Measurements from ENCODE around the gene RIMS1. TPM values are rescaled to one million over a fixed set of nuclear protein-coding genes. Genes with fewer than 3 reads are reported as not detected.
A peak's percentile ranks its signal among the peaks of the same experiment; 100 is the strongest.

Gene RIMS1
- total and polyA plus RNA-seq, 9 of the 15 experiments (the other 6 are each of a cell fraction or from before 2014, with no cell fraction given), result not detected

DNA sequence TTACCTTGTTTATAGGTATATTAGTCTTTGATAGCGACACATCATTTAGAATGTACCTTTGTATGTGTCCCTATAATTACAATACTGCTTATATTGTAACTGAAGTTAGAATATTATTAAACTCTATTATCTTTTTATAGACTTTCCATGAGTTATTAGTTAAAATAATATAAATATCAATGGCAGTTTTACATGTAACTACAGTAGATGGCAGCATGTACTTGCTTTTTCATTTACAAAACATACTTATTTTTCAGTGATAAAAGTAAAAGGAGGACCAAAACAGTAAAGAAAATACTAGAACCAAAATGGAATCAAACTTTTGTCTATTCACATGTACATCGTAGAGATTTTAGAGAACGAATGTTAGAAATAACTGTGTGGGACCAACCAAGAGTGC, 364.3 kb downstream of the RIMS1 start:
- H3K4me2 ChIP-seq (ENCODE audit: insufficient read depth, low read length), result no peak overlapping the region
- no TSS peak for BruUV-seq (replicated peaks)
- ATAC-seq (no peak), FAIRE-seq (no peak), DNase-seq (ENCODE audit: extremely low read depth in 1 of 4, low spot score in 3 of 4) (no peak)
- no peaks in the 10 kb centered on the region for H3K27me3 ChIP-seq (ENCODE audit: control insufficient read depth in 2 of 2, insufficient read depth in 2 of 2, low read length in 2 of 2)
- 0% methylated on average over 3 of the region's 3 CpGs for WGBS (ENCODE audit: insufficient coverage, low coverage, missing lambda C conversion rate)
- no peaks in the 10 kb centered on the region for H3K4me1 ChIP-seq (replicated peaks in 1 of 2; ENCODE audit: control insufficient read depth in 2 of 2, insufficient read depth in 2 of 2, low read length in 2 of 2)
- H3K27ac ChIP-seq (ENCODE audit: extremely low read depth, low read depth, low read length), result no peak overlapping the region
- H2AFZ ChIP-seq (ENCODE audit: low read depth, low read length), result no peak overlapping the region
- no peaks in the 10 kb centered on the region; the same call in 1 of the 2 replicates for H3K9me3 ChIP-seq (replicated peaks; ENCODE audit: control insufficient read depth, insufficient read depth, low read depth, low read length)
- H3K9ac ChIP-seq (ENCODE audit: insufficient read depth in 1 of 2, low read depth in 2 of 2, low read length in 2 of 2), result no peak overlapping the region
- in situ Hi-C loops (cut with MboI) (no loop called here), intact Hi-C loops (cut with micrococcal nuclease) (no loop called here)
- H3K36me3 ChIP-seq (ENCODE audit: control insufficient read depth, insufficient read depth, low read length), result no peaks in the 10 kb centered on the region
- H3K4me3 ChIP-seq, result no peak overlapping the region
- no peaks in the 10 kb centered on the region for H3K9me1 ChIP-seq (ENCODE audit: control insufficient read depth, insufficient read depth, low read length)
- no peaks in the 10 kb centered on the region for H4K20me1 ChIP-seq (replicated peaks; ENCODE audit: control insufficient read depth, insufficient read depth, low read length)
- ChIA-PET POLR2A (no interaction called here), CTCF (ENCODE audit: low intra/inter-chr PET ratio) (no interaction called here)
- H3K79me2 ChIP-seq (ENCODE audit: control insufficient read depth, insufficient read depth, low read length), result no peaks in the 10 kb centered on the region
- TF ChIP-seq RAD21 (CRISPR knock-in tag; conservative IDR thresholded peaks at IDR 0.05 in 1 of 2, IDR thresholded peaks at IDR 0.05 in 1 of 2) (peak in 1 of 2 experiments; percentile 26; a peak in 2 of 4 replicates), HNRNPK (IDR thresholded peaks at IDR 0.05; ENCODE audit: low read depth, low read length, poor library complexity, severe bottlenecking) (no peak), NFE2 (IDR thresholded peaks at IDR 0.05; ENCODE audit: low read depth) (no peak), STAT5B (CRISPR knock-in tag; IDR thresholded peaks at IDR 0.05) (no peak), PURB (CRISPR knock-in tag; IDR thresholded peaks at IDR 0.05; ENCODE audit: low read depth) (no peak), SRSF9 (IDR thresholded peaks at IDR 0.05; ENCODE audit: borderline replicate concordance, low read depth, low read length) (no peak)

GRCh38 chr6:72260489-72260888, 374.1 kb downstream of the RIMS1 start:
- ChIA-PET POLR2A (no interaction called here), CTCF (ENCODE audit: low intra/inter-chr PET ratio) (no interaction called here)
- no peaks in the 10 kb centered on the region for H3K27me3 ChIP-seq (ENCODE audit: control insufficient read depth in 2 of 2, insufficient read depth in 2 of 2, low read length in 2 of 2)
- no peaks in the 10 kb centered on the region for H3K9me3 ChIP-seq (replicated peaks; ENCODE audit: control insufficient read depth, insufficient read depth, low read depth, low read length)
- no peak overlapping the region for H2AFZ ChIP-seq (ENCODE audit: low read depth, low read length)
- whole genome bisulfite sequencing (ENCODE audit: insufficient coverage, low coverage, missing lambda C conversion rate), result 5% methylated on average over 3 of the region's 3 CpGs
- ATAC-seq (no peak), DNase-seq (ENCODE audit: extremely low read depth in 1 of 4, low spot score in 3 of 4) (no peak), FAIRE-seq (no peak)
- H3K36me3 ChIP-seq (ENCODE audit: control insufficient read depth, insufficient read depth, low read length), result no peaks in the 10 kb centered on the region
- no peaks in the 10 kb centered on the region for H3K4me1 ChIP-seq (replicated peaks in 1 of 2; ENCODE audit: control insufficient read depth in 2 of 2, insufficient read depth in 2 of 2, low read length in 2 of 2)
- no TSS peak for BruUV-seq (replicated peaks)
- no peak overlapping the region for H3K4me3 ChIP-seq
- intact Hi-C loops (cut with micrococcal nuclease) (no loop called here), in situ Hi-C loops (cut with MboI) (no loop called here)
- H3K9ac ChIP-seq (ENCODE audit: insufficient read depth in 1 of 2, low read depth in 2 of 2, low read length in 2 of 2), result no peak overlapping the region
- no peaks in the 10 kb centered on the region for H4K20me1 ChIP-seq (replicated peaks; ENCODE audit: control insufficient read depth, insufficient read depth, low read length)
- no peaks in the 10 kb centered on the region for H3K9me1 ChIP-seq (ENCODE audit: control insufficient read depth, insufficient read depth, low read length)
- H3K79me2 ChIP-seq (ENCODE audit: control insufficient read depth, insufficient read depth, low read length), result no peaks in the 10 kb centered on the region
- H3K4me2 ChIP-seq (ENCODE audit: insufficient read depth, low read length), result no peak overlapping the region
- no peak overlapping the region for H3K27ac ChIP-seq (ENCODE audit: extremely low read depth, low read depth, low read length)
- no peak for TF ChIP-seq RERE (CRISPR knock-in tag; IDR thresholded peaks at IDR 0.05; ENCODE audit: borderline replicate concordance)
- no peak for TF ChIP-seq HMGN3 (IDR thresholded peaks at IDR 0.05; ENCODE audit: borderline replicate concordance, extremely low read depth, insufficient read length, low read depth, low read length)
- TF ChIP-seq, protein P1, sequence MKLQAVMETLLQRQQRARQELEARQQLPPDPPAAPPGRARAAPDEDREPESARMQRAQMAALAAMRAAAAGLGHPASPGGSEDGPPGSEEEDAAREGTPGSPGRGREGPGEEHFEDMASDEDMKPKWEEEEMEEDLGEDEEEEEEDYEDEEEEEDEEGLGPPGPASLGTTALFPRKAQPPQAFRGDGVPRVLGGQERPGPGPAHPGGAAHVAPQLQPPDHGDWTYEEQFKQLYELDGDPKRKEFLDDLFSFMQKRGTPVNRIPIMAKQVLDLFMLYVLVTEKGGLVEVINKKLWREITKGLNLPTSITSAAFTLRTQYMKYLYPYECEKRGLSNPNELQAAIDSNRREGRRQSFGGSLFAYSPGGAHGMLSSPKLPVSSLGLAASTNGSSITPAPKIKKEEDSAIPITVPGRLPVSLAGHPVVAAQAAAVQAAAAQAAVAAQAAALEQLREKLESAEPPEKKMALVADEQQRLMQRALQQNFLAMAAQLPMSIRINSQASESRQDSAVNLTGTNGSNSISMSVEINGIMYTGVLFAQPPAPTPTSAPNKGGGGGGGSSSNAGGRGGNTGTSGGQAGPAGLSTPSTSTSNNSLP (IDR thresholded peaks at IDR 0.05; ENCODE audit: borderline replicate concordance, low read depth, low read length), result no peak
